Stomach (tissue), 9 donors: ENCODE measurements around the gene STAT5B. TPM values are rescaled to one million over a fixed set of nuclear protein-coding genes. Genes with fewer than 3 reads are reported as not detected.
"Not testable (repeated sequence)": the region's sequence is repeated elsewhere in the genome, so short reads cannot be mapped to it uniquely, and the experiment has no call there.

Experiments
- DNase-seq, 2 donors: peaks; one replicate each; pipeline versions ENCODE4 v3.0.0 to v3.0.0-alpha.2; 2013 to 2019
- H3K27ac ChIP-seq, 5 donors: fragments of 200-600 bp in 4 of 5; sonication (generic) in 4 of 5; one replicate each; pipeline ENCODE4 v1.5.1; 2013 to 2019; ENCODE audit warnings: mild to moderate bottlenecking in 1 of 5, moderate library complexity in 1 of 5
- H3K27me3 ChIP-seq, 3 donors: fragments of 200-600 bp; sonication (generic); one replicate each; pipeline ENCODE4 v1.5.1; 2017 to 2019; ENCODE audit warnings: mixed run types in 1 of 3
- H3K36me3 ChIP-seq, 4 donors: fragments of 200-600 bp; sonication (generic); 1 replicate in 3 of 4; 2 replicates in 1 of 4; pipeline ENCODE4 v1.5.1; 2016 to 2019
- H3K4me1 ChIP-seq, 4 donors: fragments of 200-600 bp; sonication (generic); one replicate each; pipeline ENCODE4 v1.5.1; 2016 to 2019
- H3K4me3 ChIP-seq, 4 donors: fragments of 200-600 bp; sonication (generic) in 3 of 4; one replicate each; pipeline ENCODE4 v1.5.1; 2016 to 2019; ENCODE audit warnings: mild to moderate bottlenecking in 1 of 4
- H3K9me3 ChIP-seq, 4 donors: fragments of 200-600 bp; sonication (generic); one replicate each; pipeline ENCODE4 v1.5.1; 2016 to 2019
- EP300 ChIP-seq: sonication (generic); formaldehyde crosslinking; IDR thresholded peaks from one replicate; pipeline ENCODE4 v1.6.1; 2017; ENCODE audit warnings: antibody characterized with exemption
- POLR2A ChIP-seq, 4 donors: fragments of 450-650 bp; IDR thresholded peaks; one replicate each; pipeline ENCODE4 v1.6.1; 2016; ENCODE audit warnings: antibody characterized with exemption in 4 of 4, control low read depth in 2 of 4, mild to moderate bottlenecking in 1 of 4, moderate library complexity in 1 of 4
- POLR2AphosphoS5 ChIP-seq, 3 donors: sonication (generic); formaldehyde crosslinking; IDR thresholded peaks; one replicate each; pipeline ENCODE4 v1.6.1; 2016; ENCODE audit warnings: antibody characterized with exemption in 3 of 3
- WGBS, 5 donors: extraction: QIAGEN DNeasy Blood & Tissue Kit in 3 of 5; methylation state at CpG; one replicate each; pipeline versions ENCODE4 v1.1.5 to v1.1.7; 2013 to 2018; 5-methylcytosine and 5-hydroxymethylcytosine counted together
- intact Hi-C: fragments of 100-400 bp; cut with DNase I; formaldehyde crosslinking; loops from one replicate; pipeline ENCODE4 v1.15.1; 2023; ENCODE audit warnings: low total_unique reads
- polyA plus RNA-seq, 3 donors: library from polyadenylated mRNA; stranded (reverse); fragments of 200-250 nt; gene quantifications; one replicate each; pipeline ENCODE4 v1.2.3, GENCODE V29; 2013
- total RNA-seq, 5 donors: library from RNA; depleted of rRNA; stranded (reverse); fragments of >200 nt; gene quantifications; one replicate each; pipeline versions ENCODE4 v1.1.0 to v1.2.3, GENCODE V29; 2014 to 2016
- TF ChIP-seq, protein P1 (sequence below), 7 experiments: fragments of 450-650 bp in 4 of 7; fragments of 200-600 bp in 3 of 7; sonication (generic) in 3 of 7; IDR thresholded peaks; one replicate each; pipeline ENCODE4 v1.5.1; 2016 to 2019; ENCODE audit warnings: antibody characterized with exemption in 7 of 7, control low read depth in 2 of 7, mild to moderate bottlenecking in 1 of 7
- donor health status: healthy with polysubstance abuse.
- donor health status: Bipolar disorder and iron deficiency.
- donor health status: healthy.

The STAT5B gene
- total and polyA plus RNA-seq, 8 donors: 18.9 to 86.2 (median 52.4) TPM

GRCh38 chr17:42301022-42301421 lies 24.8 kb upstream of the STAT5B start:
- DNase-seq: no peak
- Histone ChIP-seq H3K27ac (no peak overlapping the region), H3K27me3 (no peaks in the 10 kb centered on the region), H3K36me3 (peaks cover 36 to 95% (median 92%) of the 10 kb centered on the region in 4 donors), H3K4me3 (no peak overlapping the region), H3K9me3 (no peaks in the 10 kb centered on the region), H3K4me1 (no peaks in the 10 kb centered on the region)
- TF ChIP-seq POLR2AphosphoS5 (IDR thresholded peaks at IDR 0.05) (no peak), POLR2A (IDR thresholded peaks at IDR 0.05) (no peak), EP300 (no peak)
- TF ChIP-seq, protein P1, sequence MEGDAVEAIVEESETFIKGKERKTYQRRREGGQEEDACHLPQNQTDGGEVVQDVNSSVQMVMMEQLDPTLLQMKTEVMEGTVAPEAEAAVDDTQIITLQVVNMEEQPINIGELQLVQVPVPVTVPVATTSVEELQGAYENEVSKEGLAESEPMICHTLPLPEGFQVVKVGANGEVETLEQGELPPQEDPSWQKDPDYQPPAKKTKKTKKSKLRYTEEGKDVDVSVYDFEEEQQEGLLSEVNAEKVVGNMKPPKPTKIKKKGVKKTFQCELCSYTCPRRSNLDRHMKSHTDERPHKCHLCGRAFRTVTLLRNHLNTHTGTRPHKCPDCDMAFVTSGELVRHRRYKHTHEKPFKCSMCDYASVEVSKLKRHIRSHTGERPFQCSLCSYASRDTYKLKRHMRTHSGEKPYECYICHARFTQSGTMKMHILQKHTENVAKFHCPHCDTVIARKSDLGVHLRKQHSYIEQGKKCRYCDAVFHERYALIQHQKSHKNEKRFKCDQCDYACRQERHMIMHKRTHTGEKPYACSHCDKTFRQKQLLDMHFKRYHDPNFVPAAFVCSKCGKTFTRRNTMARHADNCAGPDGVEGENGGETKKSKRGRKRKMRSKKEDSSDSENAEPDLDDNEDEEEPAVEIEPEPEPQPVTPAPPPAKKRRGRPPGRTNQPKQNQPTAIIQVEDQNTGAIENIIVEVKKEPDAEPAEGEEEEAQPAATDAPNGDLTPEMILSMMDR (IDR thresholded peaks at IDR 0.05): no peak
- 87 to 96% (median 89%) methylated on average over 9 of the region's 9 CpGs for WGBS, 5 donors
- intact Hi-C loops: no loop called here

DNA sequence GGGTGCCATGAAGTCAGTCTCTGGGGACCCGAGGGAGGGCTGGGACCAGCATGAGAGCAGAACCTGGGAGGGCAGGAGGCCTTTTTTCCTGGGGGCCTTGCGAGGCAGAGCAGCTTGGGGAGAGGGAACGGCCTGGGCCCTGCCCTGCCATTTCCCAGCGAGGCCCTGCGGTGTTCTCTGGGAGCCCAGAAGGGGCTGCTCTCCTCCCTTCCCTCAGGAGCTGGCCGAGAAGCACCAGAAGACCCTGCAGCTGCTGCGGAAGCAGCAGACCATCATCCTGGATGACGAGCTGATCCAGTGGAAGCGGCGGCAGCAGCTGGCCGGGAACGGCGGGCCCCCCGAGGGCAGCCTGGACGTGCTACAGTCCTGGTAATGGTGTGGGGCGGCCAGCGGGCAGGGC lies 23.7 kb upstream of the STAT5B start:
- 90 to 100% (median 92%) methylated on average over 1 to 2 of the region's 17 CpGs; no CpG with 5 or more reads in 2 of the 5 donors for WGBS, 5 donors
- intact Hi-C loops, H3K27ac ChIP-seq, DNase-seq, H3K9me3 ChIP-seq, H3K4me1 ChIP-seq, H3K4me3 ChIP-seq, H3K27me3 ChIP-seq: not testable (repeated sequence)
- peaks cover 39 to 95% (median 92%) of the 10 kb centered on the region in 4 donors for H3K36me3 ChIP-seq

DNA sequence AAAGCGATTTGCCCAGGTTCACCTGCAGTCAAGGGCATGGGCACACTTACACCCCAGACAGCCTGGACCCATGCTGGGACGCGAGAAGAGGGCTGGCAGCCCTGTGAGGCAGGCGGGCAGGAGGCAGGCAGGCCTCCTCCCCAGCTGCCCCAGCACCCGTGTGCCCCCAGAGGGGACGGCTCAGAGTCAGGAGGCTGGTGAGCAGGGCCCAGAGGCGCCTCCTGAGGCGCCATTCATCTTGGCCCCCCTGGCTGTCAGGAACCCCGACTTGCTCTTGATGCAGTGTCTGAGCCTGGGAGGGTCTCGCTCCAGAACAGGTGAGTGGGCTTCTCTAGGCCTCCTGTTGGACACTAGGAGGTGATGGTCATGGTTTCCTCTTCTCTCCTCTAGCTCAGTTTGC lies 23.2 kb upstream of the STAT5B start:
- DNase-seq, H3K4me1 ChIP-seq, H3K4me3 ChIP-seq, intact Hi-C loops, H3K27me3 ChIP-seq, H3K9me3 ChIP-seq, H3K27ac ChIP-seq: not testable (repeated sequence)
- peaks cover 34 to 95% (median 92%) of the 10 kb centered on the region in 4 donors for H3K36me3 ChIP-seq
- 93 to 97% (median 95%) methylated on average over 7 to 10 of the region's 10 CpGs for WGBS, 5 donors

GRCh38 chr17:42297775-42298174 lies 21.6 kb upstream of the STAT5B start:
- peaks cover 27 to 95% (median 91%) of the 10 kb centered on the region in 4 donors for H3K36me3 ChIP-seq
- intact Hi-C loops, H3K9me3 ChIP-seq, H3K4me1 ChIP-seq, H3K27me3 ChIP-seq, DNase-seq, H3K4me3 ChIP-seq, H3K27ac ChIP-seq: not testable (repeated sequence)
- WGBS, 5 donors: 81 to 99% (median 87%) methylated on average over 6 to 9 of the region's 10 CpGs

DNA sequence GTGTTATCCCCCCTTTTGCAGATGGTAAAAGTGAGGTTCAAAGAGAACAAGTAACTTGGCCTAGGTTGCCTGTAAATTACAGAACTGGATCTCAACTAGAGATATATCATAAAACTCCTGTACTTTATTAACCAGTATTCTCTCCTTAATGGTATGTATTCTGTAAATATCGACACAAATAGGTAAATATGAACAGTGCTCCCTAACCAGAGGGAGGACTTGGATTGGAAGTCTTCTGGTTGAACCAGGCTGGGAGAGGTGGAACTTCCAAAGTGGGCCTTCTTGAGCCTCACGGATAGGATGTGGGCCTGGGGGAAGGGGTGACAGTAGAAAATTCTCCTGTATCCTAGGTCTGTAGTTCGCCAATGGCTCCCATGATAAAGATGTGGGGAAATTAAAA lies 19.8 kb upstream of the STAT5B start:
- TF ChIP-seq POLR2AphosphoS5 (IDR thresholded peaks at IDR 0.05): no peak
- no peak for TF ChIP-seq EP300
- TF ChIP-seq, protein P1 (IDR thresholded peaks at IDR 0.05): no peak
- no peak for TF ChIP-seq POLR2A (IDR thresholded peaks at IDR 0.05)
- intact Hi-C loops: no loop called here
- H3K4me3 ChIP-seq: no peak overlapping the region
- H3K4me1 ChIP-seq: peaks cover 0 to 11% (median 4%) of the 10 kb centered on the region in 4 donors
- DNase-seq: no peak
- H3K27me3 ChIP-seq: no peaks in the 10 kb centered on the region
- H3K27ac ChIP-seq: no peak overlapping the region
- 92 to 97% (median 94%) methylated on average over 3 of the region's 3 CpGs for WGBS, 5 donors
- H3K9me3 ChIP-seq: no peaks in the 10 kb centered on the region
- peaks cover 21 to 90% (median 86%) of the 10 kb centered on the region in 4 donors for H3K36me3 ChIP-seq

DNA sequence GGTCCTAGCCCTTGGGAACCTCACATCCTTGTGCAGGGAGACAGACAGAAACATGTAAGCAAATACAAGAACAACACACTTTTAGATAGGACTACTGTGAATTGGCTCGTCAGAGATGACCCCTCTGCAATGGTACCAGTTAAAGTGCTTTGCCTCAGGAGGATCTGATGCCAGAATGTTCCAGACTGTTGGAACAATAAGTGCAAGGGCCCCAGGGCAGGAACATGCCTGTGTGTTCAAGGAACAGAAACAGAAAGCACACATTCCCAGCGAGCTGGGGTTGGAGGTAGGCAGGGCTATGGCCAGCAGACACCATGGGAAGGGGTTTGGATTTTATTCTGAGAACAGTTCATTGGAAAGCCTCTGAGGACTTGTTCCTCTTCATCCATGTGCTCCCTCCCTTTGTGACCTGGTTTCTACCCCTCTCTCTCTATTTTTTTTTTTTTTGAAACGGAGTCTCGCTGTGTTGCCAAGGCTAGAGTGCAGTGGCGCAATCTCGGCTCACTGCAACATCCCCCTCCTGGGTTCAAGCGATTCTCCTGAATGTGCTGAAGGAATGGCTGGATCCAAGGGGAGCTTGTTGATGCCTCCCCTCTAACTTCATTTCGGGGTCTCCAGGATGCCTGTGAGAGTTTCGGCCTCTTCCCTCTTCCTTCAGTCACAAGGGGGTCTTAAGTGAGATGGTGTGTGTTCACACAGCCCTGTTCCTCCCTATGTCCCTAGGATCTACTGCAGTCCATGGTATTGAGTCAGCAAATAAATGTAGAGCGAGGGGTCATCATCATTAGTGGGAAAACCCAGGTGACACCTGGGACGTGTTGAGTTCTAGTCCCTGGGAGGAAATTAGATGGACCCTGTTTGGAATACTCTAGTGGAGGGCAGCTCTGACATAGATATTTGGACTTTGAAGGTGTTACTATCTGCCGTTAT lies 18.5 kb upstream of the STAT5B start:
- H3K4me1 ChIP-seq: peaks cover 0 to 23% (median 9%) of the 10 kb centered on the region in 4 donors
- DNase-seq: no peak
- no peak for TF ChIP-seq POLR2AphosphoS5 (IDR thresholded peaks at IDR 0.05)
- TF ChIP-seq POLR2A (IDR thresholded peaks at IDR 0.05): no peak
- no peak for TF ChIP-seq EP300
- TF ChIP-seq, protein P1 (IDR thresholded peaks at IDR 0.05): no peak
- no peaks in the 10 kb centered on the region for H3K27me3 ChIP-seq
- H3K4me3 ChIP-seq: no peak overlapping the region
- H3K9me3 ChIP-seq: no peaks in the 10 kb centered on the region
- intact Hi-C loops: no loop called here
- 80 to 90% (median 85%) methylated on average over 12 of the region's 12 CpGs for WGBS, 5 donors
- peaks cover 18 to 82% (median 77%) of the 10 kb centered on the region in 4 donors for H3K36me3 ChIP-seq
- no peak overlapping the region for H3K27ac ChIP-seq
